K562 (cell line): ENCODE data around the gene ITPK1. TPM values are rescaled to one million over a fixed set of nuclear protein-coding genes. Genes with fewer than 3 reads are reported as not detected.

ENCODE experiments used
- HDGF ChIP-seq: fragments of 450-650 bp; IDR thresholded peaks from 2 replicates; pipeline ENCODE4 v1.6.1; 2016
- KHSRP ChIP-seq: fragments of 450-650 bp; IDR thresholded peaks from 2 replicates; pipeline ENCODE4 v1.6.1; 2017
- L3MBTL2 ChIP-seq: fragments of 450-650 bp; IDR thresholded peaks from 2 replicates; pipeline ENCODE4 v1.6.1; 2016; ENCODE audit warnings: mild to moderate bottlenecking, moderate library complexity
- MCM5 ChIP-seq: fragments of 450-650 bp; IDR thresholded peaks from 2 replicates; pipeline ENCODE4 v1.6.1; 2016; ENCODE audit warnings: low read depth
- POLR2A ChIP-seq: fragments of 450-650 bp; conservative IDR thresholded peaks from 2 replicates; pipeline ENCODE4 v1.6.1; 2016
- RUNX1 ChIP-seq: sonication (generic); IDR thresholded peaks from 2 replicates; pipeline ENCODE4 v1.6.1; 2016; ENCODE audit warnings: antibody characterized with exemption, low read depth
- SMARCB1 ChIP-seq: IDR thresholded peaks from 2 replicates; pipeline ENCODE4 v1.6.1; 2011; ENCODE audit warnings: improper control_type of control experiment, low read depth; ENCODE audit not compliant: insufficient read length
- TEAD2 ChIP-seq: fragments of 450-650 bp; IDR thresholded peaks from 2 replicates; pipeline ENCODE4 v1.6.1; 2016; ENCODE audit warnings: missing genetic modification characterization, control low read depth, missing compliant biosample characterization
- ZBTB11 ChIP-seq, 3 experiments: fragments of 200-800 bp in 1 of 3; fragments of 250-450 bp in 1 of 3; fragments of 450-650 bp in 1 of 3; sonication (Bioruptor Pico) in 1 of 3; sonication (Bioruptor generic) in 1 of 3; formaldehyde crosslinking in 1 of 3; IDR thresholded peaks; 2 replicates each; pipeline versions ENCODE4 v1.6.1 to v1.8.0; 2016 to 2022; ENCODE audit warnings: mild to moderate bottlenecking in 2 of 3, missing genetic modification characterization in 2 of 3, missing compliant biosample characterization in 1 of 3, moderate library complexity in 1 of 3
- ZNF324 ChIP-seq: fragments of 250-450 bp; sonication (Bioruptor Pico); IDR thresholded peaks from 2 replicates; pipeline ENCODE4 v1.4.0; 2020; ENCODE audit warnings: mild to moderate bottlenecking
- ZNF699 ChIP-seq: fragments of 250-450 bp; sonication (Bioruptor Pico); IDR thresholded peaks from 2 replicates; pipeline ENCODE4 v1.8.0; 2021; ENCODE audit warnings: mild to moderate bottlenecking, moderate library complexity; ENCODE audit not compliant: insufficient replicate concordance
- polyA plus RNA-seq, 8 experiments: library from polyadenylated mRNA; depleted of rRNA in 4 of 8; stranded (reverse) in 5 of 8; unstranded in 3 of 8; fragments of >200 nt; fragmentation: Nextera tagmentation in 2 of 8; fragmentation: Illumina TruSeq in 1 of 8; extraction: Ambion mirVana in 2 of 8; extraction: Trizol in 1 of 8; gene quantifications; 2 replicates each; pipeline versions ENCODE4 v1.2.1 to v1.2.3, GENCODE V29; 2011 to 2014; ENCODE audit warnings: inconsistent platforms in 1 of 8, missing spikeins in 1 of 8
- total RNA-seq, 7 experiments: library from RNA; depleted of rRNA in 6 of 7; stranded (reverse); fragments of >200 nt in 6 of 7; fragmentation: Illumina TruSeq in 2 of 7; extraction: Trizol in 2 of 7; gene quantifications; 2 replicates each; pipeline versions ENCODE4 v1.2.1 to v1.2.3, GENCODE V29; 2011 to 2021; ENCODE audit warnings: low replicate concordance in 1 of 7

The ITPK1 gene
- total and polyA plus RNA-seq, 9 of the 15 experiments (the other 6 are each of a cell fraction or from before 2014, with no cell fraction given), result 1.2 to 39.2 (median 23.0) TPM

- TF ChIP-seq ZBTB11 (CRISPR knock-in tag; IDR thresholded peaks at IDR 0.05) (no peak), HDGF (no peak), POLR2A (no peak), MCM5 (no peak), TEAD2 (tag) (no peak), KHSRP (no peak), ZNF324 (CRISPR knock-in tag) (no peak), SMARCB1 (no peak), L3MBTL2 (no peak), ZNF699 (CRISPR knock-in tag) (no peak), RUNX1 (no peak)
These were observed 15.6 kb downstream of the ITPK1 start (continued) for GRCh38 chr14:93100100-93100499.
